ENCODE results near the gene TRAF6.
A peak's percentile ranks its signal among the peaks of the same experiment; 100 is the strongest.
"Not testable (repeated sequence)": the region's sequence is repeated elsewhere in the genome, so short reads cannot be mapped to it uniquely, and the experiment has no call there.

TRAF6 gene

GRCh38 chr11:36492724-36493304 is 17.3 kb downstream of the TRAF6 start:
- peak; percentile 58 for DNase-seq (ENCODE audit: low spot score)

- no peak for DNase-seq (ENCODE audit: low spot score)
Observed at GRCh38 chr11:36490026-36490806, 19.9 kb downstream of the TRAF6 start.

GRCh38 chr11:36488096-36488495 is 22.0 kb downstream of the TRAF6 start:
- no peak for DNase-seq (ENCODE audit: low spot score)

GRCh38 chr11:36487619-36488018 is 22.5 kb downstream of the TRAF6 start:
- DNase-seq (ENCODE audit: low spot score), result peak; percentile 85

GRCh38 chr11:36485298-36486002 is 24.6 kb downstream of the TRAF6 start:
- no peak for DNase-seq (ENCODE audit: low spot score)

GRCh38 chr11:36483042-36483441 is 27.0 kb downstream of the TRAF6 start:
- DNase-seq (ENCODE audit: low spot score), result not testable (repeated sequence)

- DNase-seq (ENCODE audit: low spot score), result no peak
Observed at GRCh38 chr11:36480833-36481232, 29.2 kb downstream of the TRAF6 start.

GRCh38 chr11:36478700-36479329 is 31.3 kb downstream of the TRAF6 start:
- DNase-seq (ENCODE audit: low spot score), result no peak

- DNase-seq (ENCODE audit: low spot score), result no peak
Observed at GRCh38 chr11:36475192-36475591, 34.9 kb downstream of the TRAF6 start.

GRCh38 chr11:36471577-36471976 is 38.5 kb downstream of the TRAF6 start:
- DNase-seq (ENCODE audit: low spot score), result no peak

- no peak for DNase-seq (ENCODE audit: low spot score)
Observed at GRCh38 chr11:36469881-36470802, 39.9 kb downstream of the TRAF6 start.

- no peak for DNase-seq (ENCODE audit: low spot score)
Observed at GRCh38 chr11:36469063-36469462, 41.0 kb downstream of the TRAF6 start.

GRCh38 chr11:36467916-36468315 is 42.2 kb downstream of the TRAF6 start:
- DNase-seq (ENCODE audit: low spot score), result no peak

GRCh38 chr11:36467012-36467411 is 43.1 kb downstream of the TRAF6 start:
- DNase-seq (ENCODE audit: low spot score), result no peak

- no peak for DNase-seq (ENCODE audit: low spot score)
Observed at GRCh38 chr11:36465449-36466163, 44.5 kb downstream of the TRAF6 start.

- DNase-seq (ENCODE audit: low spot score), result no peak
Observed at GRCh38 chr11:36464720-36465119, 45.4 kb downstream of the TRAF6 start.

- no peak for DNase-seq (ENCODE audit: low spot score)
Observed at GRCh38 chr11:36463781-36464180, 46.3 kb downstream of the TRAF6 start.

GRCh38 chr11:36462321-36462720 is 47.8 kb downstream of the TRAF6 start:
- no peak for DNase-seq (ENCODE audit: low spot score)

GRCh38 chr11:36460220-36460619 is 49.9 kb downstream of the TRAF6 start:
- no peak for DNase-seq (ENCODE audit: low spot score)

- DNase-seq (ENCODE audit: low spot score), result no peak
Observed at GRCh38 chr11:36459046-36459445, 51.0 kb downstream of the TRAF6 start.
